Right lobe of liver (tissue), 6 donors: ENCODE results near the gene C16orf87. TPM values are rescaled to one million over a fixed set of nuclear protein-coding genes. Genes with fewer than 3 reads are reported as not detected.
A peak's percentile ranks its signal among the peaks of the same experiment; 100 is the strongest.

Experiments used
- ATAC-seq, 4 donors: fragments of 200-7000 bp; cut with Tn5 transposase; one replicate each; pipeline ENCODE4 v1.9.1; 2020; ENCODE audit warnings: mild to moderate bottlenecking in 4 of 4, moderate library complexity in 4 of 4
- DNase-seq, 3 donors: peaks; one replicate each; pipeline ENCODE4 v3.0.0-alpha.2; 2020
- H3K27ac ChIP-seq, 3 donors: fragments of 200-600 bp; one replicate each; pipeline ENCODE4 v1.8.0; 2022
- H3K27me3 ChIP-seq, 2 donors: fragments of 200-600 bp; one replicate each; pipeline ENCODE4 v1.8.0; 2022
- H3K36me3 ChIP-seq, 4 donors: fragments of 200-600 bp; sonication (generic) in 1 of 4; one replicate each; pipeline versions ENCODE4 v1.5.1 to v1.8.0; 2017 to 2022; ENCODE audit warnings: control low read depth in 1 of 4
- H3K4me1 ChIP-seq, 4 donors: fragments of 200-600 bp; sonication (generic) in 1 of 4; one replicate each; pipeline versions ENCODE4 v1.5.1 to v1.8.0; 2017 to 2022; ENCODE audit warnings: control low read depth in 1 of 4
- H3K4me3 ChIP-seq, 3 donors: fragments of 200-600 bp; one replicate each; pipeline ENCODE4 v1.8.0; 2022
- H3K9me3 ChIP-seq, 4 donors: fragments of 200-600 bp; sonication (generic) in 1 of 4; one replicate each; pipeline versions ENCODE4 v1.5.1 to v1.8.0; 2017 to 2022; ENCODE audit warnings: control low read depth in 1 of 4
- CTCF ChIP-seq, 4 donors: fragments of 200-600 bp in 3 of 4; fragments of 450-650 bp in 1 of 4; IDR thresholded peaks; one replicate each; pipeline versions ENCODE4 v1.5.1 to v1.8.0; 2016 to 2022; ENCODE audit warnings: antibody characterized with exemption in 4 of 4, mild to moderate bottlenecking in 2 of 4
- POLR2A ChIP-seq: fragments of 450-650 bp; IDR thresholded peaks from one replicate; pipeline ENCODE4 v1.6.1; 2017; ENCODE audit warnings: antibody characterized with exemption, mild to moderate bottlenecking
- WGBS: methylation state at CpG from one replicate; pipeline ENCODE4 v1.1.6; 2018; ENCODE audit warnings: low coverage, low lambda C conversion rate; ENCODE audit not compliant: insufficient coverage; ENCODE audit errors: missing lambda C conversion rate; 5-methylcytosine and 5-hydroxymethylcytosine counted together
- intact Hi-C, 2 donors: fragments of 100-400 bp; cut with DNase I; formaldehyde crosslinking; loops; one replicate each; pipeline versions ENCODE4 v1.11.2 to v1.14.1; 2022
- total RNA-seq, 6 experiments: library from RNA; depleted of rRNA in 2 of 6; stranded (reverse); fragments of >200 nt in 2 of 6; fragmentation: NEBNext Ultra II Directional in 3 of 6; extraction: Animal tissue kit (Norgen Biotek cat#: 25700) in 3 of 6; gene quantifications; one replicate each; pipeline versions ENCODE4 v1.1.0 to v1.2.4, GENCODE V29; 2016 to 2023
- donor health status: DM: no; HTN: yes; CAD: no.
- donor health status: DM: no; HTN: no; CAD: no.
- donor health status: DM: no; HTN: no; CAD: no.
- donor health status: DM: no; HTN: yes; CAD: no.
- donor health status: DM: no; HTN: yes; CAD: no.

Gene C16orf87
- total RNA-seq, 6 experiments from 2014 or later: 5.5 to 9.8 (median 7.4) TPM

- 92% methylated on average over 2 of the region's 2 CpGs for WGBS
- TF ChIP-seq CTCF (IDR thresholded peaks at IDR 0.05): no peak
- Histone ChIP-seq H3K36me3 (no peaks in the 10 kb centered on the region), H3K27me3 (no peaks in the 10 kb centered on the region), H3K4me3 (peak overlapping the region in 2 of 3 donors; percentile 82 to 87), H3K27ac (peak overlapping the region; percentile 6 to 35 (median 22)), H3K4me1 (peaks cover 0 to 28% (median 3%) of the 10 kb centered on the region in 4 donors), H3K9me3 (no peaks in the 10 kb centered on the region)
- ATAC-seq: no peak
- intact Hi-C loops: no loop called here
- DNase-seq: no peak
These were observed 2.0 kb downstream of the C16orf87 start for GRCh38 chr16:46828943-46829342.

GRCh38 chr16:46828292-46828691 is 2.7 kb downstream of the C16orf87 start:
- no peak overlapping the region for H3K4me3 ChIP-seq
- H3K27ac ChIP-seq: no peak overlapping the region
- intact Hi-C loops: no loop called here
- no peaks in the 10 kb centered on the region for H3K36me3 ChIP-seq
- TF ChIP-seq POLR2A (no peak), CTCF (IDR thresholded peaks at IDR 0.05) (no peak)
- ATAC-seq: no peak
- H3K4me1 ChIP-seq: peaks cover 0 to 25% (median 3%) of the 10 kb centered on the region in 4 donors
- H3K27me3 ChIP-seq: no peaks in the 10 kb centered on the region
- H3K9me3 ChIP-seq: no peaks in the 10 kb centered on the region
- DNase-seq: no peak

GRCh38 chr16:46826631-46827030 is 4.3 kb downstream of the C16orf87 start:
- Histone ChIP-seq H3K27ac (no peak overlapping the region), H3K36me3 (no peaks in the 10 kb centered on the region), H3K4me3 (no peak overlapping the region), H3K4me1 (peaks cover 0 to 12% (median 3%) of the 10 kb centered on the region in 4 donors), H3K27me3 (no peaks in the 10 kb centered on the region), H3K9me3 (no peaks in the 10 kb centered on the region)
- ATAC-seq (no peak), DNase-seq (no peak)
- intact Hi-C loops: no loop called here
- WGBS: 69% methylated on average over 3 of the region's 3 CpGs
- TF ChIP-seq CTCF (IDR thresholded peaks at IDR 0.05) (no peak), POLR2A (no peak)

- DNase-seq (no peak), ATAC-seq (no peak)
- WGBS: 91% methylated on average over 3 of the region's 3 CpGs
- TF ChIP-seq POLR2A: no peak
- TF ChIP-seq CTCF (IDR thresholded peaks at IDR 0.05): no peak
- Histone ChIP-seq H3K4me3 (no peak overlapping the region), H3K27me3 (no peaks in the 10 kb centered on the region), H3K36me3 (no peaks in the 10 kb centered on the region), H3K9me3 (no peaks in the 10 kb centered on the region), H3K4me1 (no peaks in the 10 kb centered on the region), H3K27ac (no peak overlapping the region)
- intact Hi-C loops: no loop called here
These were observed 8.7 kb downstream of the C16orf87 start for GRCh38 chr16:46822270-46822669.

- WGBS: 56% methylated on average over 2 of the region's 2 CpGs
- ATAC-seq: peak in 1 of 4 donors; percentile 30
- Histone ChIP-seq H3K27me3 (no peaks in the 10 kb centered on the region), H3K4me3 (no peak overlapping the region), H3K4me1 (no peaks in the 10 kb centered on the region), H3K36me3 (no peaks in the 10 kb centered on the region), H3K9me3 (no peaks in the 10 kb centered on the region), H3K27ac (no peak overlapping the region)
- DNase-seq: no peak
- TF ChIP-seq CTCF (IDR thresholded peaks at IDR 0.05): no peak
- no peak for TF ChIP-seq POLR2A
- intact Hi-C loops: no loop called here
These were observed 13.0 kb downstream of the C16orf87 start for GRCh38 chr16:46817961-46818360.
